NCI-H2029 treated with DMSO at 0.1 percent for 48 hours (cell line): ENCODE data around the gene NRIP2.
A peak's percentile ranks its signal among the peaks of the same experiment; 100 is the strongest.

Experiments used
- DNase-seq: peaks from one replicate; lab custom pipeline; 2025; lab: John Stamatoyannopoulos, UW

NRIP2 gene

DNA sequence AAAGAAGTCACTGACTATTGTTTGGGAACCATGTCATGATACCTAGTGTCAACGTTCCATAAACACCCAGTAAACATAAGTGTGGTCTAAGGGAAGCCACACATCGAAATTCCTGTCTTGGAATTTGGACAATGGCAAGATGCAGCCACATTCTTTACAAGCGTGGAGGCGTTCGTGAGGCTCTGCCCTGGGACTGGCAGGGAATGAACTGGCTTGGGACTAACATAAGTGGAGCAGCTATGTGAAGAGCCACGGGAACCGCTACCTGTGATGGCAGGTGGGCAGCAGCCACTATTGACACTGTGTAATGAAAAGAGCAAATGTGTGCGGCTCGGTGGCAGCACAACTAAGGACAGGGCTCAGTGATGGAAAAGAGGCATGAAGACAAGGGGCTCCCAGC, 10.0 kb upstream of the NRIP2 start:
- DNase-seq = no peak

- DNase-seq = no peak
These were observed 8.1 kb upstream of the NRIP2 start for GRCh38 chr12:2842948-2843347.

GRCh38 chr12:2841056-2841650, 6.3 kb upstream of the NRIP2 start:
- DNase-seq = no peak

GRCh38 chr12:2836574-2836973, 1.7 kb upstream of the NRIP2 start:
- DNase-seq = no peak

DNA sequence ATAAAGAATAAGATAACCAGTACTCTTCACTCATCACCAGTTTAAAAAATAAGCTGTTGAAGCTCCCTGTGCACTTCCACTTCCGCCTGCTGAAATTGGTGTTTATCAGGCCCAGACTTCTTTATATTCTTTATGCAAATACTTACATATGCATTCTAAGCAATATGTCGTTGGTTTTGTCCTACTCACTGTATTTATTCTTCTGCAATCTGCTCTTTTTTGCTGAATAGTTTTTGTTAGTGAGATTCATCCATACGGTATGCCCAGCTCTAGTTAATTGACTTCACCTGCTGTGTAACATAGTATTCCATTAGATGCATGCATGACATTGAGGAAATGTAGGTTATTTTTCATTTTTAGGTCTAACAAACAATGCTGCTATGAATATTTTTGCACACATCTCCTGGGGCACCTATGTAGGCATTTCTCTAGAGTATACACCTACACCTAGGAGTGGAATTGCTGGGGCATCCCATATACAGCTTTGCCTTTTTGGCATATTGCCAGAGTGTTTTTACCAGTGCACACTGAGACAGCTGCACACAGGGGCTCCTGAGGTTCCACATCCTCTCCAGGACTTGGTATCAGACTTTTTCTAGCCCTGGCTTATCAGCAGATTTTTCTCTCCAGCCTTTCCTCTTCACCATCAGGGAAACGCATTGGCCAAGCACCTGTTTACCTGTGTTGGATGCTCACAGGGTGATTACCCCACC, 1.0 kb upstream of the NRIP2 start:
- no peak for DNase-seq

- DNase-seq = no peak
These were observed 1.0 kb downstream of the NRIP2 start for GRCh38 chr12:2833810-2834209.

DNA sequence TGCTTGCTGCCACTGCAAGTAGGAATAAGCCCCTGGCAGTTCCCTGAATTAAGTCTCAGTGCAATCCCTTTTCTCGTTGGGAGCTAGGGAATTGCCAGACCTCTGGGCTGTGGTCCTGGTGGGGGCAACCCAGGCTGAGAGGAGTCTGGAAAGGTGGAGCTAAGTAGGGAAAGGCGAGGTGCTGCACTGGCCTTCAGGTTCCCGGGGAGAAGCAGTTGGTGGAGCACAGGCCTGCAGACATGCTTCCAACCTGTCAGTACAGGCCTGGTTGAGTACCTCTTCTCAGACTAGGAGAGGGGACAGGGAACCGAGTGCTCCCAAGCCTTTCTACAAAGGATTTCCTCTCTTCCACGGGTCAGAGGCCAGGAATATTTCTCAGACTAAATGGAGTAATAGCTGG, 1.5 kb downstream of the NRIP2 start:
- no peak for DNase-seq

GRCh38 chr12:2832550-2833127, 2.2 kb downstream of the NRIP2 start:
- DNase-seq = no peak

DNA sequence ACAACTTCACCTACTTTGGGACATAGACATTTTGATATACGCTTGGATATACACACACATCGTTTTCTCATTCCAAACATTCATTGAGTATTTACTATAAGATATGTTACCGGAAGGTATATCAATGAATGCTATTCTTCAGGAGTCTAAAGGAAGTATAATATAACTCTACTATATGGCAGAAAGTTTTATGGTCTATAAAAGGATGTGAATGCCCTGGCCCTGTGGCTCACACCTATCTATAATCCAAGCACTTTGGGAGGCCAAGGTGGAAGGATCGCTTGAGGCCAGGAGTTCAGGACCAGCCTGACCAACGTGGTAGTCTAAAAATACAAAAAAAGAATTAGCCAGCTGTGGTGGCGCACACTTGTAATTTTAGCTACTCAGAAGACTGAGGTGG, 5.6 kb downstream of the NRIP2 start:
- DNase-seq = no peak

DNA sequence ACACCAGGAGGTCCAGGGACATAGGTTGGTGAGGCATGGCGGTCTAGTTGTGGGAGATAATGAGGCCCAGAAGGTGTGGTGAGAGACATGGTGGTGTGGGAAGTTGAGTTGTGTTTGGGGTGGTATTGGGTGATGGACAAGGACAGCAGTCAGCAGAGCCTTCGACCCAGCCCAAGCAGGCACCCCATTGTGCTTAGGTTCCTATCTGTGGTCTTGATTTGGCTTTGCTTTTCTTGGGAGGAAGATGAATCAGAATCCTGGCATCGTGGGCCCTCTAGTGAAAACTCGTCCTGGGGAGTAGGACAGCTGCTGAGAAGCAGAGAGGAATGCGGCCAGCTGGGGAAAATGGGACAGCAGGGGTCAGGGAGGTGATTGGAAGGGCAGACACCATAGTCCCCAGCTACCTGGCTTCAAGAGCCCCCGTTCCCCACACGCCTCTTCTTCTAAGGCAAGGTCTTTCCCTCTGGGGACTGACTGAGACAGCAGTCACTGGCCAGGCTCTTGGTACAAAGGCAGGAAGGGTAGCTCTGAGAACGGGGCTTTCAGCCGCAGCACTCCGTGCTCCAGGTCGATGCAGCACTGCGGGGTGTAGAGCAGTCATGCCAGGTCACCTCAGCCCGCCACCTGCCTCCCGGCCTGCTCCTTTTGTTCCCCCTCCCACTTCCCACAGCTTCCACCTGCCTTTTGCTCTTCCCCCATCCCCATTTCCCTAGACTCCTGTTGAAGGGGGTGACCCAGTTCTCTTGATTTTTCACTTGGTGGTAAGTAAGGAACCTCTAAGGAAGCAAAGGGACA, 7.9 kb downstream of the NRIP2 start:
- no peak for DNase-seq

GRCh38 chr12:2826036-2826435, 8.8 kb downstream of the NRIP2 start:
- DNase-seq = no peak

GRCh38 chr12:2825132-2825531, 9.7 kb downstream of the NRIP2 start:
- DNase-seq = no peak

- no peak for DNase-seq
These were observed 10.3 kb downstream of the NRIP2 start for GRCh38 chr12:2824541-2824940.

GRCh38 chr12:2823483-2823882, 11.4 kb downstream of the NRIP2 start:
- no peak for DNase-seq

GRCh38 chr12:2820432-2820831, 14.4 kb downstream of the NRIP2 start:
- no peak for DNase-seq

- no peak for DNase-seq
These were observed 15.0 kb downstream of the NRIP2 start for GRCh38 chr12:2819810-2820209.

- peak; percentile 33 for DNase-seq
These were observed 21.3 kb downstream of the NRIP2 start for GRCh38 chr12:2813214-2814185.

- peak; percentile 98 for DNase-seq
These were observed 22.3 kb downstream of the NRIP2 start, which contains the start of gene ITFG2 for GRCh38 chr12:2812290-2813213. TSS of gene ITFG2 (plus strand) at chr12:2812668. CDS start at chr12:2812761, 93 bp downstream.

GRCh38 chr12:2811801-2812200, 23.0 kb downstream of the NRIP2 start:
- DNase-seq = no peak

- no peak for DNase-seq
These were observed 28.1 kb downstream of the NRIP2 start for GRCh38 chr12:2806700-2807099.
